ENCODE results near the gene HPS1.

- TF ChIP-seq, protein P1, sequence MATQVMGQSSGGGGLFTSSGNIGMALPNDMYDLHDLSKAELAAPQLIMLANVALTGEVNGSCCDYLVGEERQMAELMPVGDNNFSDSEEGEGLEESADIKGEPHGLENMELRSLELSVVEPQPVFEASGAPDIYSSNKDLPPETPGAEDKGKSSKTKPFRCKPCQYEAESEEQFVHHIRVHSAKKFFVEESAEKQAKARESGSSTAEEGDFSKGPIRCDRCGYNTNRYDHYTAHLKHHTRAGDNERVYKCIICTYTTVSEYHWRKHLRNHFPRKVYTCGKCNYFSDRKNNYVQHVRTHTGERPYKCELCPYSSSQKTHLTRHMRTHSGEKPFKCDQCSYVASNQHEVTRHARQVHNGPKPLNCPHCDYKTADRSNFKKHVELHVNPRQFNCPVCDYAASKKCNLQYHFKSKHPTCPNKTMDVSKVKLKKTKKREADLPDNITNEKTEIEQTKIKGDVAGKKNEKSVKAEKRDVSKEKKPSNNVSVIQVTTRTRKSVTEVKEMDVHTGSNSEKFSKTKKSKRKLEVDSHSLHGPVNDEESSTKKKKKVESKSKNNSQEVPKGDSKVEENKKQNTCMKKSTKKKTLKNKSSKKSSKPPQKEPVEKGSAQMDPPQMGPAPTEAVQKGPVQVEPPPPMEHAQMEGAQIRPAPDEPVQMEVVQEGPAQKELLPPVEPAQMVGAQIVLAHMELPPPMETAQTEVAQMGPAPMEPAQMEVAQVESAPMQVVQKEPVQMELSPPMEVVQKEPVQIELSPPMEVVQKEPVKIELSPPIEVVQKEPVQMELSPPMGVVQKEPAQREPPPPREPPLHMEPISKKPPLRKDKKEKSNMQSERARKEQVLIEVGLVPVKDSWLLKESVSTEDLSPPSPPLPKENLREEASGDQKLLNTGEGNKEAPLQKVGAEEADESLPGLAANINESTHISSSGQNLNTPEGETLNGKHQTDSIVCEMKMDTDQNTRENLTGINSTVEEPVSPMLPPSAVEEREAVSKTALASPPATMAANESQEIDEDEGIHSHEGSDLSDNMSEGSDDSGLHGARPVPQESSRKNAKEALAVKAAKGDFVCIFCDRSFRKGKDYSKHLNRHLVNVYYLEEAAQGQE (IDR thresholded peaks at IDR 0.05; ENCODE audit: insufficient read depth in 1 of 2, low read depth in 2 of 2, low read length in 1 of 2): no peak
- TF ChIP-seq POLR2AphosphoS5 (IDR thresholded peaks at IDR 0.05; ENCODE audit: low read depth, low read length) (no peak), TCF7L2 (IDR thresholded peaks at IDR 0.05; ENCODE audit: low read depth, low read length) (no peak), CTCF (IDR thresholded peaks at IDR 0.05) (no peak), SIN3A (IDR thresholded peaks at IDR 0.05; ENCODE audit: borderline replicate concordance, insufficient read depth, low read depth, low read length) (no peak)
Observed at GRCh38 chr10:98410759-98411158, 36.0 kb downstream of the HPS1 start.

Measured in Panc1 (cell line).